NCI-H1092 treated with DMSO at 0.1 percent for 48 hours (cell line): ENCODE measurements around the gene SEMA7A.
"Not testable (repeated sequence)": the region's sequence is repeated elsewhere in the genome, so short reads cannot be mapped to it uniquely, and the experiment has no call there.

Source experiments
- DNase-seq: peaks from one replicate; lab custom pipeline; 2025; lab: John Stamatoyannopoulos, UW

Gene SEMA7A

DNA sequence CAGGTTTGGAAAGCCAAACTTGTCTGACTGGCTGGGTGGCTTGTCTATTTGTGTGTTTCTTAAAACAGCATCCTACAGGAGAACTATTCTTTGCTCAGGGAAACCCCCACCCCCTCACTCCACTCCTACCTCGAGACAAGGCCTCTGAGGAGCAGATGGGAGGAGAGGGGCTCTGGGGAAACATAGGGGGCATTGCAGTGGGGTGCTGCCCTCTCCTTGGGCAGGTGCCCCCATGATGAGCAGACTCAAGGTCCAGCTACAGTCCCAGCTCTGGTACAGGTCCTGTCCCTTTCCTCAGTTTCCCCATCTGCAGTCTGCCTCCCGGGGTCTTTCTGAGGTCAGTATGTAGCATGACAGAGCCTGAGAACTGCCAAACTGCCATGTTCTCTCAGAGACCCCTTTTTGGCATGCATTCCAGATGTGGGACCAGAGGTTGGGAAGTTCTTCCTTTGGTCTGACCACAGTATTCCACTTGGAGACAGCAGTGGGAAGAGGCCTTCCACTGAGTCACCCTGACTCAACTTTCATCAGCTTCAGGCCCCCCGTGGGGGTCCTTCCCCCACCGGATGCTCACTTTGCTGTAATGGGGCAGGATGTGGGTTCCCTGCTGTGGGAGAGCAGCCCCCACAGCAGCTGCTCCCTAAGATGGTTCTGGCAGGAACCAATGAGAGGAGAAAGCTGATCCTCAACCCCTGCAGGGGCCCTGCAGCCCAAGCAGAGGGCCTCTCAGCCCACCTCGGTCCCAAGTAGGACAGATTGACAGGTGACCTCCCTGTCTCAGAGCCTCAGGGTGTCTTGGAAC, 34.0 kb downstream of the SEMA7A start:
- DNase-seq: no peak

- DNase-seq: no peak
Observed at GRCh38 chr15:74399100-74399499, 34.7 kb downstream of the SEMA7A start.

DNA sequence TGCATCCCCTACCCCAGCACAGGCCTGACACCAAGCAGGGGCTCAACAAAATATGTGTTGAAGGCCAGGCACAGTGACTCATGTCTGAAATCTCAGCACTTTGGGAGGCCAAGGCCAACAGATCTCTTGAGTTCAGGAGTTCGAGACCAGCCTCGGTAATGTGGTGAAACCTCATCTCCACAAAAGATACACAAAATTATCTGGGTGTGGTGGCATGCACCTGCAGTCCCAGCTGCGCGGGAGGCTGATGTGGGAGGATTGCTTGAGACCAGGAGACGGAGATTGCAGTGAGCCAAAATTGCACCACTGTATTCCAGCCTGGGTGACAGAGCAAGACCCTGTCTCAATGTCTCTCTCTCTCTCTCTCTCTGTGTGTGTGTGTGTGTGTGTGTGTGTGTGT, 35.6 kb downstream of the SEMA7A start:
- DNase-seq: no peak

DNA sequence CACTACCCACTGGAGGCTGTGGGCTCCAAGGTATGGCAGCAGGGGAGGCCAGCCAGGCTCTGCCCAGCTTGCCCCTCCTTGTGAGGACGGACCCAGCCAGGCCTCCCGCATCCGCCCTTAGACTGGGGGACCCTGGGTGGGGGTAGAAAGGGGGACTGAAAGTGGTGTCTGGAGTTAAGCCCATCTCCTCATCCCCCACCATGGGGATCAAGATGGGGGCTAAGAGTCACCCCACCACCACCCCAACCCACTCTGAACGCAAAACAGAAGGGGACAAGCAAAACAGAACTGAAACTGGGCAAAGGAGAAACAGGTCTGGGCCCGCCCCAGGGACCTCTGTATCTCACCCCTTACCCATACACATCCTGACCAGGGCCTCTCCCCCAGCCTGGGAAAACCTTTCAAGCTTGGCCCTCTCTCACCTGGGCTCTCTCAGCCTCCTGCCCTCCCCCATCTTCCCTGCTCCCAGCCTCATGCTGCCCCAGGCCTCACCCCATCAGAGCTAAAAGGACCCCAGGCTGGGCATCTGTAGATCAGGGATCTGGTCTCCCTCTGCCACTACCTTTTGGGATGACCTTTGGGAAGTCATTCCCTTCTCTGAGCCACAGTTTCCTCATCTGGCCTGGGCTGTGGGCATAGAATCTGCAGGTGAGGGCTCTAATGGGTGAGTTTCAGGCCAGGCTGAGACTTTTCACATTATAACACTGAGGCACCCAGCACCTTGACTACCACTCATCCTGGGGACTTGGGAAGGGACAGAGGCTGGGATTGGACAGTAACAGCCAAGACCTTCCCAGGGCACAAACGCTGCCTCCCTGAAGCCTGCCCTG, 36.3 kb downstream of the SEMA7A start:
- DNase-seq: no peak

- no peak for DNase-seq
Observed at GRCh38 chr15:74396445-74397238, 37.1 kb downstream of the SEMA7A start.

DNA sequence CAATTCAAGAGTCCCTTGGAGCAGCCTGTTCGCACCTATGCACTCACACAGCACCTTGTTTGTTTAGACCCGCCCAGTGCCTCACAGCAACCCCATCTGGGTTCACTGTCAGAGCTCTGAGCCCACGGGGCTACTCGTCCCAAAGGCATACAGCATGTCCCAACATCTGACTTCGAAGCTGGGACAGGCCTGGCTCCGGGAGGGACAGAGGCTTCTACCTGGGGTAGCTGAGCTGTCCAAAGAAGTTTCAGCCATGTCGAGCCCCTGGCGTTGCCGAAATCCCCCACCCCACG, 37.7 kb downstream of the SEMA7A start:
- no peak for DNase-seq

DNA sequence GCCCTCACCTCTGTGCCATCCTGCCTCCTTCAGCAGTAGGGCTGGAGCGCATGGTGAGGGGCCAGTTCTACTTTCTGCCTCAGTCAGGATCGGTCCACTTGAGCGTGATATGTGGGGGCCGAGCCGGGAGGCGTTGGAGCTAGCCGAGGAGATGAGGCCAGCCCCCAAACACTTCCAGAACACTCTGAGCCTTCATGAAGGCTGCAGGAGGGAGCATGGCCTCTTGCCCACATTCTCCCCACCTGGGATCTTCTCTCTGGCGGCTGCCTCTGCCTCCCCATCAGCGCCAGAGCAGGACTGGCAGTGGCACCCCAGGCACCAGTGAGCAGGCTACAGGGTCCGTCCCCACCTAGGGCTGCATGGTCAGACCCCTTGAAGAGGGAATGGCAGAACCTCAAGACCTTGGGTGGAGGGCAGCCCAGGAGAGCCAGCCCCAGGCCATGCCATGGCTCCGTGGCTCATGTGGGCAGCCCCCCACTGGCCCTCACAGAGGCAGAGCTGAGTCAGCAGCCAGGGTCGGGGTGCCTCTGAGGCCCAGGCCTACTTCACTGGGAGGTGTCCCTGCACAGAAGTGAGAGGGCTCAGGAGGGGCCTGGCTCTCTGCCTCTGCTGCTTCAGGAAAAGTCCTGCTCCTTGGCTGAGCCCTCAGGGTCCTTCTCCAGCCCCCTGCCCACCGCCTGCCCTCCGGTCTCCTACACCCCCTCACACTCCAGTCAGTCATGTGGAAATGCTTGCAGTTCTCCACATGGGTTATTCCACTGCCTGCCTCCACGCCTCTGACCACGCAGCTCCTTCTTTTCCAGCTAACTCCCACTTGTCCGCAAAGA, 38.2 kb downstream of the SEMA7A start:
- DNase-seq: no peak

DNA sequence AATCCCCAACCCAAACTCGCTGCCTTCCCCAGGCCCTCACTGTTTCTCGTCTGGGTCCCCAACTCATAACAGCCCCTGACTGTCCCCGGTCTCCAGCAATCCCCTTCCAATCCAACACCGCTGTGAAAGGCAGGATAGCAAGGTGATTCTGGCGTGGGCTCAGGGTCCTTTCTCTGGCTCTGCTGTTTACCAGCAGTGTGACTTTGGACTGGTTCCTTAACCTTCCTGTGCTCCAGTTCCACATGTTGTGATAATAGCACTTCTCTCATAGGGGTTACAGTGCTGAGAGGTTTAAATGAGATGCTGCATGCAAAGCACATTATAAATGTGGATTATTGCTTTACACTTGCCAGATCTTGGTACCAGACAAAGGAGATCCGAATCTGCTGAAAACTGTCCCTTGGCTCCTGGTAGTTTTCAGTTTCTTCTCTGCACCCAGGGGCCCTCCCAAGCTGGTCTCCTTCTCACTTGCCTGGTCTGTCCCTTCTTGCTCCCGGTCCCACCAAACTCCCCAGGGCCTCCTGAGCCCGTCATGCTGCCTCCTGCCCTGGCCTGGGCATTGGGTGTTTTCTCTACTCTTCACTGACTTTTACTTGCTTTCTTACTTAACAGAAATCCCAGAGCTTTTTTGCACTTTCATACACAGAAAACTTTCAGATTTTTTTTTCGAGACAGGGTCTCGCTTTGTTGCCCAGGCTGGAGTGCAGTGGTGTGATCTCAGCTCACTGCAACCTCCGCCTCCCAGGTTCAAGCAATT, 39.5 kb downstream of the SEMA7A start:
- DNase-seq: no peak

- DNase-seq: no peak
Observed at GRCh38 chr15:74393423-74393822, 40.3 kb downstream of the SEMA7A start.

DNA sequence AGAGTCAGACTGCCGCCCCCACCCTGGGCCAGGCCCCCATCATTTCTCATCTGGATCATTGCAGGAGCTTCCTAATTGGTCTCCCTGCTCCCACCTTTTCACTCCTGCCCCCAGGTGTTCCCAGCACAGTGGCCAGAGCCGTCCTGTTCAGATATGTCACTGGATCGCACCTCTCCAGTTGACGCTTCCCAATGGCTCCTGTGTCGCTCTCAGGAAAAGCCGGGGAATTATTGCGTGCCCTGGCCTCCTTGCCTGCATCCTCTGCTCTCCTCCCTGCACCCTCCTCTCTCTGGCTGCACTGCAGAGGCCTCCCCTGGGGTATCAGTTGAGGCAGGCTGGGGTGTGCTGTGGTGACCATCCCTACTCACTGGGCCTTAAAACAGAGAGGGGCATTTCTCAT, 40.9 kb downstream of the SEMA7A start:
- DNase-seq: no peak

DNA sequence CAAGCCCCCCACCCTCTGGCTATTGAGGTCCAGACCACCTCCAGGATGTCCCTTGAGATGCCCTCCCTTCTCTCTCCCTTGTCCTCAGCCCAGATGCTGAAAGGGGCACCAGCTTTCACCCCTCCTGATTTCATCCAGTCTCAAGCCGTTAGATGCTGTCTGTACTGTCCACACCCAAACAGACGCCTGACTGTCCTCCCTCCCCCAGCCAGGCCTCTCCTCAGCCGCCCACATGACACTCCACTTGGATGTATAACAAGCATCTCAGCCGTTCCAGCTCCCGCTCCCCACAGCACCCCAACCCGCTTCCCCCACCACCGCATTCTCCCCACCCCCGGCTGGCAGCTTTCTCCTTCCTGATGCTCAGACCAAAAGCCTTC, 41.3 kb downstream of the SEMA7A start:
- no peak for DNase-seq

DNA sequence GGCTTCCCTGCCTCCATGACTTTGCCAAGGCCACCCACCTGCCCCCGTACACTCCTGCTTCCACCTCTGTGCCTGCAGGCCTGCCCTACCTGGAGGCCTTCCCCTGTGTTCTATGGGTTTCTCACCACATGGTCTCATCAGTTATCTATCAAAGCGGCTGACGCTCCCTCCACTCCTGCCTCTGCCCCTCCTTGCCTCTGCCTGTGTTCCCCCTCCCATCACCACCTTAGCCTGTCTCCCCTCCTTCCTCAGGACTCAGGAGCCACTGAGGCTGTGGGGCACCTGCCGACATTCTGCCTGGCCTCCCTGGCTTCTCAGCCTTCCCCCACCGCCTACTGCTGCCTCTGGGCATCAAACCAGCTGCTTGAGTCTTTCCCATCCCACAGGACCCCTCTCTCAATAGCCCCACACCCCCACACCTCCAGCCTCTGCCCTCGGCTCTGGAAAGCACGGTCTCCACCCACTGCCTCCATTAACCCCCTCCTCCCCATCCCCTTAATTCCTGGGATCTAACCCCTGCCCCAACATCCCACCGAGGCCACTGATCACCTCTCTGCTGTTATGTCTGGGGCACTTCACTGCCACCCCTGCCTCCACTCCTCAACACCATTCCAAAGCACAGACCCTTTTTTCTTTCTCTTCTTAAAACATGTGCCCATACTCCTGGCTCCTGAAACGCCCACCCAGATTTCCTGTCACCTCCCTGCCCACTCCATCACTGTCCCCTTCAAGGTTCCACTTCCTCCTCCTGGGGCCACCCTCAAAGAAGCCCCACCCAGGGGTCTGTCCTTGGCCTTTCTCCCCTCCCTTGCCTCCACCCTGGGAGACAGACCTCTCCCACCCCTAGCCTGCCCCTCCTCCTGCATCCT, 41.9 kb downstream of the SEMA7A start:
- DNase-seq: no peak

- DNase-seq: no peak
Observed at GRCh38 chr15:74390647-74391288, 43.0 kb downstream of the SEMA7A start.

GRCh38 chr15:74390049-74390646, 43.6 kb downstream of the SEMA7A start:
- DNase-seq: not testable (repeated sequence)

GRCh38 chr15:74389241-74390048, 44.3 kb downstream of the SEMA7A start:
- DNase-seq: no peak

DNA sequence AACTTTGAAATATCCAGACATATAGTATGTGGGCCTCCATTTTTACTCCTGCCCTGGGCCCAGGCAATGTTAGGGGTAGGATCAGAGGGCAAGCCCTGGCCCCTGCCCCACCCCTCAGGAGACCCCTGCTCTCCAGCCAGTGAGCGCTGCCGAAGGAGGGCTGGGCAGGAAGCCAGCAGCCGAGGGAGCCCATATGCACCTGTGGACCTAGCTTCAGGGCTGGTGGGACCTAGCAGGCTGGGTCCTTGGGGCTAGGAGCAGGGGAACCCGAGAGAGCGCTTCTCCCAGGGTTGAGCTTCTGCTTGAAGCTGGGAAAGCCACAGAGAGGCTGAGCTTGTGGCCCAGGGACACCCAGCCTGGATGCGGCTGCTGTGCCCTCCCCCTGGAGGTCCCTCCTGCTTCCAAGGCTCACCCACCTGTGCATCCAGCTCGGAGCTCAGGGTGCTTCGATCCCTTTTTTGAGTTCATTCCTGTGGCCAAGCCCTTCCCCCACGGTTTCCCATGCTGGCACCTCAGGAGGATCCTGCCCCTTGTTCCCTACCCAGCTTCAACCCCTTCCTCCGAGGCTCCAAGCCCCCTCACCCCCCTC, 45.3 kb downstream of the SEMA7A start:
- DNase-seq: no peak

- DNase-seq: no peak
Observed at GRCh38 chr15:74387621-74388362, 46.0 kb downstream of the SEMA7A start.
